Measurements from ENCODE around the gene CBX1. TPM values are rescaled to one million over a fixed set of nuclear protein-coding genes. Genes with fewer than 3 reads are reported as not detected.

CBX1 gene
- total and polyA plus RNA-seq, 10 of the 15 experiments (the other 5 are each of a cell fraction or from before 2014, with no cell fraction given), result 11.8 to 99.2 (median 43.5) TPM

DNA sequence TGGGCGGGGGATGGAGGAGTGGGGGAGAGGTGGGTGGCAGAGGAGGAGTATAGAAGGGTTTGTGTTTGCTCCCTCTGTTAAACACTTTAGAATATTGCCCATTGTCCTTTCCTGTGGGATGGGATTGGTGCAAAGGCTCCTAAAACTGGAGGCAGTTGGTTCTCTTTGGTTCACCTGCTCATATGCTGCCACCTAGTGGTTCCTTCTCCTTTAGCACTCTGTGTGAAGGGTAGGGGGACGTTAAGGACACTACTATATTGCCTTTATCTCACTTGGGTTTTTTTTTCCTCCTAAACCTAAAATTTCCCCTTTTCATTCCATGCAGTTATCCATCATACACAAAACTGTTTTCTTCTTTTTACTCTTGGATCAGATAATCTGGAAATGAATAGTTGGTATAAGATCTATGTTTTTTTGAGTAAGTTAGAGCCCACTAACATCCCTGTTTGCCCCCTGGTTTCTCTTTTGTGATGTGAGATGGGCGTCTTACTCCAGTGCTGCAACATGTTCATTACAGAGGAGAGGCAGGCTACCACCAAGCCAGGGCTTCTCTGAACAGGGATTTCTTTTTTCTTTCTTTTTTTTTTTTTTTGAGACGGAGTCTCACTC lies 30.0 kb upstream of the CBX1 start (continued):
- no peak for TF ChIP-seq FOXM1 (IDR thresholded peaks at IDR 0.05; ENCODE audit: low read depth, low read length)
- no peak for TF ChIP-seq TBL1XR1 (IDR thresholded peaks at IDR 0.05; ENCODE audit: low read depth, low read length)
- no peak for TF ChIP-seq HDGF (IDR thresholded peaks at IDR 0.05)
- no peak for TF ChIP-seq DPF2 (IDR thresholded peaks at IDR 0.05)
- no peak for TF ChIP-seq YY1 (IDR thresholded peaks at IDR 0.05; ENCODE audit: low read depth, low read length)
- TF ChIP-seq LARP7 (IDR thresholded peaks at IDR 0.05), result no peak
- TF ChIP-seq, protein P1, sequence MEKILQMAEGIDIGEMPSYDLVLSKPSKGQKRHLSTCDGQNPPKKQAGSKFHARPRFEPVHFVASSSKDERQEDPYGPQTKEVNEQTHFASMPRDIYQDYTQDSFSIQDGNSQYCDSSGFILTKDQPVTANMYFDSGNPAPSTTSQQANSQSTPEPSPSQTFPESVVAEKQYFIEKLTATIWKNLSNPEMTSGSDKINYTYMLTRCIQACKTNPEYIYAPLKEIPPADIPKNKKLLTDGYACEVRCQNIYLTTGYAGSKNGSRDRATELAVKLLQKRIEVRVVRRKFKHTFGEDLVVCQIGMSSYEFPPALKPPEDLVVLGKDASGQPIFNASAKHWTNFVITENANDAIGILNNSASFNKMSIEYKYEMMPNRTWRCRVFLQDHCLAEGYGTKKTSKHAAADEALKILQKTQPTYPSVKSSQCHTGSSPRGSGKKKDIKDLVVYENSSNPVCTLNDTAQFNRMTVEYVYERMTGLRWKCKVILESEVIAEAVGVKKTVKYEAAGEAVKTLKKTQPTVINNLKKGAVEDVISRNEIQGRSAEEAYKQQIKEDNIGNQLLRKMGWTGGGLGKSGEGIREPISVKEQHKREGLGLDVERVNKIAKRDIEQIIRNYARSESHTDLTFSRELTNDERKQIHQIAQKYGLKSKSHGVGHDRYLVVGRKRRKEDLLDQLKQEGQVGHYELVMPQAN (conservative IDR thresholded peaks at IDR 0.05), result no peak
- TF ChIP-seq, protein P2, sequence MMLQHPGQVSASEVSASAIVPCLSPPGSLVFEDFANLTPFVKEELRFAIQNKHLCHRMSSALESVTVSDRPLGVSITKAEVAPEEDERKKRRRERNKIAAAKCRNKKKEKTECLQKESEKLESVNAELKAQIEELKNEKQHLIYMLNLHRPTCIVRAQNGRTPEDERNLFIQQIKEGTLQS (IDR thresholded peaks at IDR 0.05; ENCODE audit: borderline replicate concordance, extremely low read depth, low read depth, low read length), result no peak
- TF ChIP-seq MEF2A (IDR thresholded peaks at IDR 0.05; ENCODE audit: insufficient read depth, low read depth, low read length), result no peak
- no peak for TF ChIP-seq NRF1 (conservative IDR thresholded peaks at IDR 0.05; ENCODE audit: low read depth, low read length)
- TF ChIP-seq, protein P3, sequence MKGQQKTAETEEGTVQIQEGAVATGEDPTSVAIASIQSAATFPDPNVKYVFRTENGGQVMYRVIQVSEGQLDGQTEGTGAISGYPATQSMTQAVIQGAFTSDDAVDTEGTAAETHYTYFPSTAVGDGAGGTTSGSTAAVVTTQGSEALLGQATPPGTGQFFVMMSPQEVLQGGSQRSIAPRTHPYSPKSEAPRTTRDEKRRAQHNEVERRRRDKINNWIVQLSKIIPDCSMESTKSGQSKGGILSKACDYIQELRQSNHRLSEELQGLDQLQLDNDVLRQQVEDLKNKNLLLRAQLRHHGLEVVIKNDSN (IDR thresholded peaks at IDR 0.05; ENCODE audit: borderline replicate concordance, extremely low read length, insufficient read depth, low read depth, low read length), result no peak
- TF ChIP-seq, protein P4, sequence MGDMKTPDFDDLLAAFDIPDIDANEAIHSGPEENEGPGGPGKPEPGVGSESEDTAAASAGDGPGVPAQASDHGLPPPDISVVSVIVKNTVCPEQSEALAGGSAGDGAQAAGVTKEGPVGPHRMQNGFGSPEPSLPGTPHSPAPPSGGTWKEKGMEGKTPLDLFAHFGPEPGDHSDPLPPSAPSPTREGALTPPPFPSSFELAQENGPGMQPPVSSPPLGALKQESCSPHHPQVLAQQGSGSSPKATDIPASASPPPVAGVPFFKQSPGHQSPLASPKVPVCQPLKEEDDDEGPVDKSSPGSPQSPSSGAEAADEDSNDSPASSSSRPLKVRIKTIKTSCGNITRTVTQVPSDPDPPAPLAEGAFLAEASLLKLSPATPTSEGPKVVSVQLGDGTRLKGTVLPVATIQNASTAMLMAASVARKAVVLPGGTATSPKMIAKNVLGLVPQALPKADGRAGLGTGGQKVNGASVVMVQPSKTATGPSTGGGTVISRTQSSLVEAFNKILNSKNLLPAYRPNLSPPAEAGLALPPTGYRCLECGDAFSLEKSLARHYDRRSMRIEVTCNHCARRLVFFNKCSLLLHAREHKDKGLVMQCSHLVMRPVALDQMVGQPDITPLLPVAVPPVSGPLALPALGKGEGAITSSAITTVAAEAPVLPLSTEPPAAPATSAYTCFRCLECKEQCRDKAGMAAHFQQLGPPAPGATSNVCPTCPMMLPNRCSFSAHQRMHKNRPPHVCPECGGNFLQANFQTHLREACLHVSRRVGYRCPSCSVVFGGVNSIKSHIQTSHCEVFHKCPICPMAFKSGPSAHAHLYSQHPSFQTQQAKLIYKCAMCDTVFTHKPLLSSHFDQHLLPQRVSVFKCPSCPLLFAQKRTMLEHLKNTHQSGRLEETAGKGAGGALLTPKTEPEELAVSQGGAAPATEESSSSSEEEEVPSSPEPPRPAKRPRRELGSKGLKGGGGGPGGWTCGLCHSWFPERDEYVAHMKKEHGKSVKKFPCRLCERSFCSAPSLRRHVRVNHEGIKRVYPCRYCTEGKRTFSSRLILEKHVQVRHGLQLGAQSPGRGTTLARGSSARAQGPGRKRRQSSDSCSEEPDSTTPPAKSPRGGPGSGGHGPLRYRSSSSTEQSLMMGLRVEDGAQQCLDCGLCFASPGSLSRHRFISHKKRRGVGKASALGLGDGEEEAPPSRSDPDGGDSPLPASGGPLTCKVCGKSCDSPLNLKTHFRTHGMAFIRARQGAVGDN (IDR thresholded peaks at IDR 0.05), result no peak
- no peak for TF ChIP-seq HCFC1 (IDR thresholded peaks at IDR 0.05; ENCODE audit: low read length)
- no peak for TF ChIP-seq NR2C1 (IDR thresholded peaks at IDR 0.05)
- TF ChIP-seq SMARCA5 (IDR thresholded peaks at IDR 0.05), result no peak
- TF ChIP-seq, protein P5, sequence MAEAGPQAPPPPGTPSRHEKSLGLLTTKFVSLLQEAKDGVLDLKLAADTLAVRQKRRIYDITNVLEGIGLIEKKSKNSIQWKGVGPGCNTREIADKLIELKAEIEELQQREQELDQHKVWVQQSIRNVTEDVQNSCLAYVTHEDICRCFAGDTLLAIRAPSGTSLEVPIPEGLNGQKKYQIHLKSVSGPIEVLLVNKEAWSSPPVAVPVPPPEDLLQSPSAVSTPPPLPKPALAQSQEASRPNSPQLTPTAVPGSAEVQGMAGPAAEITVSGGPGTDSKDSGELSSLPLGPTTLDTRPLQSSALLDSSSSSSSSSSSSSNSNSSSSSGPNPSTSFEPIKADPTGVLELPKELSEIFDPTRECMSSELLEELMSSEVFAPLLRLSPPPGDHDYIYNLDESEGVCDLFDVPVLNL (IDR thresholded peaks at IDR 0.05; ENCODE audit: low read depth, low read length), result no peak
- no peak for TF ChIP-seq BRCA1 (IDR thresholded peaks at IDR 0.05; ENCODE audit: low read depth, low read length)
- TF ChIP-seq MEF2B (IDR thresholded peaks at IDR 0.05; ENCODE audit: partially characterized antibody, poor library complexity, severe bottlenecking), result no peak
